ENCODE data around the gene PITPNM3. TPM values are rescaled to one million over a fixed set of nuclear protein-coding genes. Genes with fewer than 3 reads are reported as not detected.
"Not testable (repeated sequence)": the region's sequence is repeated elsewhere in the genome, so short reads cannot be mapped to it uniquely, and the experiment has no call there.

Gene PITPNM3
- total RNA-seq, 1 donor from 2014 or later: 2.2 TPM

GRCh38 chr17:6573982-6574686 lies 17.8 kb upstream of the PITPNM3 start:
- Histone ChIP-seq H3K27me3 (ENCODE audit: control insufficient read depth, insufficient read depth, low read length) (no peaks in the 10 kb centered on the region), H3K4me3 (ENCODE audit: low read depth, low read length) (no peak overlapping the region), H3K36me3 (ENCODE audit: control insufficient read depth, insufficient read depth, low read length) (no peaks in the 10 kb centered on the region)
- no peak for DNase-seq (ENCODE audit: low read depth)
- TF ChIP-seq, protein P1, sequence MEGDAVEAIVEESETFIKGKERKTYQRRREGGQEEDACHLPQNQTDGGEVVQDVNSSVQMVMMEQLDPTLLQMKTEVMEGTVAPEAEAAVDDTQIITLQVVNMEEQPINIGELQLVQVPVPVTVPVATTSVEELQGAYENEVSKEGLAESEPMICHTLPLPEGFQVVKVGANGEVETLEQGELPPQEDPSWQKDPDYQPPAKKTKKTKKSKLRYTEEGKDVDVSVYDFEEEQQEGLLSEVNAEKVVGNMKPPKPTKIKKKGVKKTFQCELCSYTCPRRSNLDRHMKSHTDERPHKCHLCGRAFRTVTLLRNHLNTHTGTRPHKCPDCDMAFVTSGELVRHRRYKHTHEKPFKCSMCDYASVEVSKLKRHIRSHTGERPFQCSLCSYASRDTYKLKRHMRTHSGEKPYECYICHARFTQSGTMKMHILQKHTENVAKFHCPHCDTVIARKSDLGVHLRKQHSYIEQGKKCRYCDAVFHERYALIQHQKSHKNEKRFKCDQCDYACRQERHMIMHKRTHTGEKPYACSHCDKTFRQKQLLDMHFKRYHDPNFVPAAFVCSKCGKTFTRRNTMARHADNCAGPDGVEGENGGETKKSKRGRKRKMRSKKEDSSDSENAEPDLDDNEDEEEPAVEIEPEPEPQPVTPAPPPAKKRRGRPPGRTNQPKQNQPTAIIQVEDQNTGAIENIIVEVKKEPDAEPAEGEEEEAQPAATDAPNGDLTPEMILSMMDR (IDR thresholded peaks at IDR 0.05; ENCODE audit: insufficient read depth, low read length, poor library complexity, severe bottlenecking): no peak

- H3K27me3 ChIP-seq (ENCODE audit: control insufficient read depth, insufficient read depth, low read length); H3K36me3 ChIP-seq (ENCODE audit: control insufficient read depth, insufficient read depth, low read length); DNase-seq (ENCODE audit: low read depth); H3K4me3 ChIP-seq (ENCODE audit: low read depth, low read length): not testable (repeated sequence)
These were observed 17.1 kb upstream of the PITPNM3 start for GRCh38 chr17:6573495-6573894.

DNA sequence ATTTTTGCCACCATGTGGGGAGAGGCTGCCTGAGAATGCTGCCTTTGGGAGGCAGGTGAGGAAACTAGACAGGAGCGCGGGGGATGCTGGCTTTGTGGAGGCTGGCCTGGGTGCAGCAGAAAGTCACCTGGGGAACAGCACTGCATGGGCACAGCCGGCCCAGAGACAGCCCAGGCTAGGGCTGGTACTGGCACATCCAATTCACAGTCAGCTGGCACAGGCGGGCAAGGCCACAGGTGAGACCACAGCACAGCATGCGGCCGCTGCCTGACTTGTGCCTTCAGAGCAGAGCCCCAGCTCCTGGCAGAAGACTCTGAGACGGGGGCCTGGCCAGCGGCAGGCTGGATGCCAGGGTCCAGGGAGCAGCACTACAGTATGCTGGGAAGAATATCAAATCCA lies 16.6 kb upstream of the PITPNM3 start:
- TF ChIP-seq, protein P1 (IDR thresholded peaks at IDR 0.05; ENCODE audit: insufficient read depth, low read length, poor library complexity, severe bottlenecking): no peak
- Histone ChIP-seq H3K36me3 (ENCODE audit: control insufficient read depth, insufficient read depth, low read length) (no peaks in the 10 kb centered on the region), H3K27me3 (ENCODE audit: control insufficient read depth, insufficient read depth, low read length) (no peaks in the 10 kb centered on the region), H3K4me3 (ENCODE audit: low read depth, low read length) (no peak overlapping the region)
- DNase-seq (ENCODE audit: low read depth): no peak

DNA sequence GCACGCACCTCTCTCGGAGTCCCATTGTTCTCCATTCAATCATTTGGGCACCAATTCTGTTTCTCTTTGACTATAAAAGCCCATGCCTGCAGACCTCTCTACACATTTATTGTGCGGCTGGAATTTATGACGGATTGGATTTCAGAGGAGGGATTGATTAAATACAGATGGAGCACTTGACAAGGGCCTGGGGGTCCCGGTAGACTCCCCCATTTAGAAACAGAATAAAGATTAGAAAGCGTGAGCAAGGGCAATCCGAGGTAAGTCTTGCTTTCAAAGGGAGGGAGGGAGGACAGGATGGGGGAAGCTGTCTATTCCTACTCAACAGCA lies 15.1 kb upstream of the PITPNM3 start:
- Histone ChIP-seq H3K27me3 (ENCODE audit: control insufficient read depth, insufficient read depth, low read length) (no peaks in the 10 kb centered on the region), H3K36me3 (ENCODE audit: control insufficient read depth, insufficient read depth, low read length) (no peaks in the 10 kb centered on the region), H3K4me3 (ENCODE audit: low read depth, low read length) (no peak overlapping the region)
- TF ChIP-seq, protein P1 (IDR thresholded peaks at IDR 0.05; ENCODE audit: insufficient read depth, low read length, poor library complexity, severe bottlenecking): no peak
- DNase-seq (ENCODE audit: low read depth): no peak

GRCh38 chr17:6570731-6571451 lies 14.5 kb upstream of the PITPNM3 start:
- no peak overlapping the region for H3K4me3 ChIP-seq (ENCODE audit: low read depth, low read length)
- no peak for DNase-seq (ENCODE audit: low read depth)
- H3K27me3 ChIP-seq (ENCODE audit: control insufficient read depth, insufficient read depth, low read length): no peaks in the 10 kb centered on the region
- TF ChIP-seq, protein P1 (IDR thresholded peaks at IDR 0.05; ENCODE audit: insufficient read depth, low read length, poor library complexity, severe bottlenecking): no peak
- H3K36me3 ChIP-seq (ENCODE audit: control insufficient read depth, insufficient read depth, low read length): no peaks in the 10 kb centered on the region

- Histone ChIP-seq H3K27me3 (ENCODE audit: control insufficient read depth, insufficient read depth, low read length) (no peaks in the 10 kb centered on the region), H3K4me3 (ENCODE audit: low read depth, low read length) (no peak overlapping the region), H3K36me3 (ENCODE audit: control insufficient read depth, insufficient read depth, low read length) (no peaks in the 10 kb centered on the region)
- no peak for DNase-seq (ENCODE audit: low read depth)
- TF ChIP-seq, protein P1 (IDR thresholded peaks at IDR 0.05; ENCODE audit: insufficient read depth, low read length, poor library complexity, severe bottlenecking): no peak
These were observed 13.3 kb upstream of the PITPNM3 start for GRCh38 chr17:6569370-6570285.
